Mesendoderm (in vitro differentiated cells): ENCODE data around the gene TMTC1.

ENCODE experiments used
- DNase-seq: peaks from one replicate; pipeline ENCODE4 v3.0.0; 2013
- H2AK5ac ChIP-seq: 2 replicates; pipeline ENCODE4 v1.6.1; 2013; ENCODE audit warnings: low read length, inconsistent platforms
- H2BK120ac ChIP-seq: 2 replicates; pipeline ENCODE4 v1.6.1; 2013; ENCODE audit warnings: low read depth, mild to moderate bottlenecking, low read length, moderate library complexity, mixed read lengths
- H2BK15ac ChIP-seq: replicated peaks from 2 replicates; pipeline ENCODE4 v1.6.1; 2013; ENCODE audit warnings: low read depth, mild to moderate bottlenecking, moderate library complexity
- H2BK5ac ChIP-seq: 2 replicates; pipeline ENCODE4 v1.6.1; 2013; ENCODE audit warnings: low read length, inconsistent platforms
- H3K18ac ChIP-seq: 2 replicates; pipeline ENCODE4 v1.6.1; 2013; ENCODE audit warnings: mild to moderate bottlenecking, low read length, mixed read lengths
- H3K23ac ChIP-seq: one replicate; pipeline ENCODE4 v1.6.1; 2013; ENCODE audit warnings: low read length
- H3K27ac ChIP-seq: 2 replicates; pipeline ENCODE4 v1.5.1; 2013; ENCODE audit warnings: low read depth, mild to moderate bottlenecking, inconsistent platforms, low read length, moderate library complexity
- H3K27me3 ChIP-seq: 2 replicates; pipeline ENCODE4 v1.6.1; 2013; ENCODE audit warnings: low read length, control low read depth, mild to moderate bottlenecking, inconsistent platforms; ENCODE audit not compliant: insufficient read depth, poor library complexity
- H3K36me3 ChIP-seq: 2 replicates; pipeline ENCODE4 v1.6.1; 2013; ENCODE audit warnings: low read length, inconsistent platforms; ENCODE audit not compliant: control insufficient read depth, insufficient read depth
- H3K4ac ChIP-seq: one replicate; pipeline ENCODE4 v1.6.1; 2013; ENCODE audit warnings: low read depth, mild to moderate bottlenecking, low read length, moderate library complexity
- H3K4me1 ChIP-seq: 2 replicates; pipeline ENCODE4 v1.6.1; 2013; ENCODE audit warnings: low read depth, low read length, inconsistent platforms; ENCODE audit not compliant: control insufficient read depth
- H3K4me2 ChIP-seq: 2 replicates; pipeline ENCODE4 v1.6.1; 2013; ENCODE audit warnings: low read length
- H3K4me3 ChIP-seq: 2 replicates; pipeline ENCODE4 v1.5.1; 2013; ENCODE audit warnings: mild to moderate bottlenecking, low read length
- H3K56ac ChIP-seq: one replicate; pipeline ENCODE4 v1.6.1; 2013; ENCODE audit warnings: low read length
- H3K79me1 ChIP-seq: 2 replicates; pipeline ENCODE4 v1.6.1; 2013; ENCODE audit warnings: low read length, inconsistent platforms
- H3K79me2 ChIP-seq: 2 replicates; pipeline ENCODE4 v1.6.1; 2013; ENCODE audit warnings: mild to moderate bottlenecking, low read length; ENCODE audit not compliant: control insufficient read depth, insufficient read depth
- H3K9ac ChIP-seq: 2 replicates; pipeline ENCODE4 v1.6.1; 2013; ENCODE audit warnings: low read length, inconsistent platforms
- H4K5ac ChIP-seq: one replicate; pipeline ENCODE4 v1.6.1; 2013; ENCODE audit warnings: low read length
- H4K8ac ChIP-seq: one replicate; pipeline ENCODE4 v1.6.1; 2013; ENCODE audit warnings: low read depth, mild to moderate bottlenecking, control low read depth, low read length, moderate library complexity
- WGBS: extraction: QIAGEN DNeasy Blood & Tissue Kit; methylation state at CpG from one replicate; pipeline ENCODE4 v1.1.7; 2013; ENCODE audit warnings: low lambda C conversion rate, missing lambda C conversion rate; ENCODE audit not compliant: insufficient coverage; ENCODE audit errors: extremely low coverage; 5-methylcytosine and 5-hydroxymethylcytosine counted together

The TMTC1 gene

GRCh38 chr12:29694002-29694401 lies 89.7 kb downstream of the TMTC1 start:
- no peak overlapping the region for H3K56ac ChIP-seq
- H3K23ac ChIP-seq: no peak overlapping the region
- no peak overlapping the region for H2BK5ac ChIP-seq
- no peak overlapping the region for H3K18ac ChIP-seq
- no peak overlapping the region for H4K5ac ChIP-seq
- H3K27me3 ChIP-seq: no peaks in the 10 kb centered on the region
- H2AK5ac ChIP-seq: no peak overlapping the region
- no peak overlapping the region for H2BK120ac ChIP-seq
- H4K8ac ChIP-seq: no peak overlapping the region
- H3K4me2 ChIP-seq: no peak overlapping the region
- no peak overlapping the region for H3K27ac ChIP-seq
- no peak for DNase-seq
- peaks cover 6% of the 10 kb centered on the region for H3K4me1 ChIP-seq
- no peak overlapping the region for H3K4ac ChIP-seq
- H3K36me3 ChIP-seq: no peaks in the 10 kb centered on the region
- H3K79me1 ChIP-seq: no peaks in the 10 kb centered on the region
- no peak overlapping the region for H3K9ac ChIP-seq
- H2BK15ac ChIP-seq: no peak overlapping the region
- WGBS: 100% methylated on average over 4 of the region's 5 CpGs
- H3K4me3 ChIP-seq: no peak overlapping the region
- H3K79me2 ChIP-seq: no peaks in the 10 kb centered on the region

DNA sequence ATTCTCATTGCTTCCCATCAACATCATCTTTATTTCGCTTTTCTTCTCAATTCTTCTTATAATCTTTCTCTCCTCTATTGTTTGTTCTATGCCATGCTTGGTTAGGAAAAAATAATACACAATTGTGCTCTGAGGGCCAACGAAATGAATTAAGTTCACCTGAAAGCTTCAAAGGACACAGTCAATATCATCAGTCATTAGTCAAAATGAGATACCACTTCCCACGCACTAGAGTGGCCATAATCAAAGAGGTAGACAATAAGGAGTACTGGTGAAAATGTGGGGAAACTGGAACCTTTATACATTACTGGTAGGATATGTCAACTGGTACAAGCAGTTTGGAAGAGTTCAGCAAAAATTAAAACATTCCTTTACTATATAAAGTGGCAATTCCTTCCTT lies 91.5 kb downstream of the TMTC1 start:
- Histone ChIP-seq H3K4me2 (no peak overlapping the region), H3K23ac (no peak overlapping the region), H3K56ac (no peak overlapping the region), H3K79me2 (no peaks in the 10 kb centered on the region), H4K5ac (no peak overlapping the region), H3K18ac (no peak overlapping the region), H2BK120ac (no peak overlapping the region), H3K4me1 (no peaks in the 10 kb centered on the region), H3K36me3 (no peaks in the 10 kb centered on the region), H3K4me3 (no peak overlapping the region), H3K4ac (no peak overlapping the region), H2BK5ac (no peak overlapping the region), H3K9ac (no peak overlapping the region), H3K27me3 (no peaks in the 10 kb centered on the region), H2AK5ac (no peak overlapping the region), H2BK15ac (no peak overlapping the region), H4K8ac (no peak overlapping the region), H3K79me1 (no peaks in the 10 kb centered on the region), H3K27ac (no peak overlapping the region)
- no CpG with 5 or more reads among the region's 3 CpGs for WGBS
- DNase-seq: no peak

- H3K9ac ChIP-seq: no peak overlapping the region
- H3K27ac ChIP-seq: no peak overlapping the region
- no peak overlapping the region for H3K23ac ChIP-seq
- H3K4me2 ChIP-seq: no peak overlapping the region
- H3K79me2 ChIP-seq: no peaks in the 10 kb centered on the region
- H3K56ac ChIP-seq: no peak overlapping the region
- DNase-seq: peak; percentile 70
- H3K79me1 ChIP-seq: no peaks in the 10 kb centered on the region
- H3K27me3 ChIP-seq: no peaks in the 10 kb centered on the region
- H2BK5ac ChIP-seq: no peak overlapping the region
- no peak overlapping the region for H3K18ac ChIP-seq
- H3K4ac ChIP-seq: no peak overlapping the region
- no peaks in the 10 kb centered on the region for H3K36me3 ChIP-seq
- H2AK5ac ChIP-seq: no peak overlapping the region
- H2BK120ac ChIP-seq: no peak overlapping the region
- no peak overlapping the region for H2BK15ac ChIP-seq
- H4K8ac ChIP-seq: no peak overlapping the region
- no CpG with 5 or more reads among the region's 7 CpGs for WGBS
- H3K4me3 ChIP-seq: no peak overlapping the region
- H3K4me1 ChIP-seq: no peaks in the 10 kb centered on the region
- no peak overlapping the region for H4K5ac ChIP-seq
These were observed 92.4 kb downstream of the TMTC1 start for GRCh38 chr12:29691161-29691854.

GRCh38 chr12:29690728-29691127 lies 93.0 kb downstream of the TMTC1 start:
- no peak overlapping the region for H2BK120ac ChIP-seq
- no peak overlapping the region for H3K23ac ChIP-seq
- H3K27ac ChIP-seq: no peak overlapping the region
- no peaks in the 10 kb centered on the region for H3K27me3 ChIP-seq
- WGBS: no CpG with 5 or more reads among the region's 1 CpG
- no peak overlapping the region for H2BK5ac ChIP-seq
- H3K79me1 ChIP-seq: no peaks in the 10 kb centered on the region
- no peak overlapping the region for H3K18ac ChIP-seq
- H3K4me1 ChIP-seq: no peaks in the 10 kb centered on the region
- H3K56ac ChIP-seq: no peak overlapping the region
- no peak overlapping the region for H2BK15ac ChIP-seq
- H3K4me2 ChIP-seq: no peak overlapping the region
- no peak overlapping the region for H3K4ac ChIP-seq
- no peak overlapping the region for H2AK5ac ChIP-seq
- H4K8ac ChIP-seq: no peak overlapping the region
- no peaks in the 10 kb centered on the region for H3K36me3 ChIP-seq
- DNase-seq: no peak
- no peak overlapping the region for H3K9ac ChIP-seq
- no peaks in the 10 kb centered on the region for H3K79me2 ChIP-seq
- no peak overlapping the region for H3K4me3 ChIP-seq
- no peak overlapping the region for H4K5ac ChIP-seq

DNA sequence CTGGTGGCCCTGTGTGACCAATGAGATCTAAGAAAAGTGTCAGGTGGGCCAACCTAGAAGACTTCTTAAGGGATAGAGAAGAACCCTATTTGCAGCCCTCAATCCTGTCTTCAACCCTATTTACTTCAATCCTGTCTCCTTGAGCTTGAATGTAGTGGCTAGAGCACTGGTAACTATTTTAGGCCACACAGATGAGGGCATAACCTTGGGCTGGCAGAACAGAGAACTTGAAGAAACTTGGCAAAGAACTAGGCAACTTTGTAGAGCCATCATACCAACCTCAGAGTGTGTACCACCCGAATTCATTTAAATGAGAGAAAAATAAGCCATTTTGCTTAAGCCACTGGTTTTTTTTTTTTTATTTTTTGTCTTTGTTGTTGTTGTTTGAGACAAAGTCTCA lies 94.8 kb downstream of the TMTC1 start:
- Histone ChIP-seq H3K23ac (no peak overlapping the region), H3K9ac (no peak overlapping the region), H3K27me3 (no peaks in the 10 kb centered on the region), H4K5ac (no peak overlapping the region), H3K4me1 (no peaks in the 10 kb centered on the region), H2BK5ac (no peak overlapping the region), H2AK5ac (no peak overlapping the region), H2BK120ac (no peak overlapping the region), H3K4me2 (no peak overlapping the region), H3K36me3 (no peaks in the 10 kb centered on the region), H3K18ac (peak overlapping the region; percentile 28), H3K56ac (no peak overlapping the region), H3K4ac (no peak overlapping the region), H3K79me1 (no peaks in the 10 kb centered on the region), H3K4me3 (no peak overlapping the region), H4K8ac (no peak overlapping the region), H3K79me2 (no peaks in the 10 kb centered on the region), H3K27ac (no peak overlapping the region), H2BK15ac (no peak overlapping the region)
- no peak for DNase-seq
- WGBS: no CpG with 5 or more reads among the region's 1 CpG

- no peak overlapping the region for H3K4me3 ChIP-seq
- no CpG with 5 or more reads among the region's 3 CpGs for WGBS
- no peaks in the 10 kb centered on the region for H3K4me1 ChIP-seq
- no peak for DNase-seq
- H3K4me2 ChIP-seq: no peak overlapping the region
- no peak overlapping the region for H3K23ac ChIP-seq
- no peak overlapping the region for H3K56ac ChIP-seq
- no peak overlapping the region for H2BK5ac ChIP-seq
- H3K27me3 ChIP-seq: no peaks in the 10 kb centered on the region
- no peak overlapping the region for H3K9ac ChIP-seq
- H2AK5ac ChIP-seq: no peak overlapping the region
- H3K79me2 ChIP-seq: no peaks in the 10 kb centered on the region
- H4K8ac ChIP-seq: no peak overlapping the region
- no peak overlapping the region for H2BK15ac ChIP-seq
- H3K4ac ChIP-seq: no peak overlapping the region
- no peak overlapping the region for H3K27ac ChIP-seq
- no peak overlapping the region for H4K5ac ChIP-seq
- no peak overlapping the region for H3K18ac ChIP-seq
- H3K36me3 ChIP-seq: no peaks in the 10 kb centered on the region
- H3K79me1 ChIP-seq: no peaks in the 10 kb centered on the region
- H2BK120ac ChIP-seq: no peak overlapping the region
These were observed 101.7 kb downstream of the TMTC1 start for GRCh38 chr12:29682088-29682487.
